Measurements from ENCODE around the gene TRIM62. TPM values are rescaled to one million over a fixed set of nuclear protein-coding genes. Genes with fewer than 3 reads are reported as not detected.

Gene TRIM62
- total RNA-seq, 1 donor from 2014 or later, result 1.4 TPM

DNA sequence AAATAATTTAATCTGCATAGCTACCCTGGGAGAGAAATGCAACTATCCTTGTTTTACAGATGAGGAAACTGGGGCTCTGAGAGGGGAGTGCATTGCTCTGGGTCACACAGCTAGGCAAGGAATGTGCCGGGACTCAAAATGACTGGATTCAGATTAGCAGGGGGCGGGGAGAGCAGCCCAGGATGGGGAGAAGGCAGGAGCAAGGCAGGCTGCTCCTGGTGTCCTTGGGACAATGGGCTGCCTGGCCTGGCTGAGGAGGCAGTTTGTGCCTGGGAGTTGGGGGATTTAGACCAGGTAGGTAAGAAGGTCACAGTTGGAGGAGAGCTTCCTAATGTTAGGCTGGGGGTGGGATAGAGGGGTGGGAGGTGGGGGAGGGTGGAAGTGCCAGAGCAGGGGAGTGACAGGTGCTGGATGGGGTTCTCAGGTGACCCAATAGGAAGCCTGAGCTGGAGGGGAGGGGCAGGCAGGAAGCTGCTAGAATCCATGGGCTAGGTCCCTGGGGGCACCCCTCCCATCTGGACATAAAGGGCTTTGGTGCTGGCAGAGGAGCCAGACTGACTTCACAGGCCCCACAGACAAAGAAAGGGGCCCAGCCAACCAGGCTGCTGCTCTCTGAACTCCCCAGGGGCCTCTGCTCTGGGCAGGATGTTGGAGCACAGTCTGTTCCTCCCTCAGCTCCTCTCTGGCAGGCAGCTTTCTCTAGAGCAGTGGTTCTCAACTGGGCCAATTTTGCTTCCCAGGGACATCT is 29.0 kb downstream of the TRIM62 start:
- H3K79me2 ChIP-seq (ENCODE audit: low read depth), result no peaks in the 10 kb centered on the region
- no peak overlapping the region for H3K4me3 ChIP-seq
- peaks cover 15% of the 10 kb centered on the region for H3K36me3 Mint-ChIP-seq
- DNase-seq (ENCODE audit: low spot score), result peak; percentile 69
- H3K27me3 Mint-ChIP-seq (ENCODE audit: insufficient read depth, low read depth), result peaks cover 10% of the 10 kb centered on the region
- H3K4me3 Mint-ChIP-seq, result peak overlapping the region; percentile 50
- no peaks in the 10 kb centered on the region for H3K36me3 ChIP-seq
- H3K27me3 ChIP-seq, result no peaks in the 10 kb centered on the region
- H3K27ac Mint-ChIP-seq, result peak overlapping the region; percentile 95
- no peaks in the 10 kb centered on the region for H3K9me3 Mint-ChIP-seq
- H3K9ac ChIP-seq, result no peak overlapping the region
- no peak overlapping the region for H2AFZ ChIP-seq (replicated peaks)
- no peaks in the 10 kb centered on the region for H3K9me3 ChIP-seq (ENCODE audit: low read depth)
- H3K27ac ChIP-seq, result peak overlapping the region; percentile 10
- TF ChIP-seq EZH2 (IDR thresholded peaks at IDR 0.05) (no peak), EZH2phosphoT487 (IDR thresholded peaks at IDR 0.05) (no peak)
- TF ChIP-seq, protein P1, sequence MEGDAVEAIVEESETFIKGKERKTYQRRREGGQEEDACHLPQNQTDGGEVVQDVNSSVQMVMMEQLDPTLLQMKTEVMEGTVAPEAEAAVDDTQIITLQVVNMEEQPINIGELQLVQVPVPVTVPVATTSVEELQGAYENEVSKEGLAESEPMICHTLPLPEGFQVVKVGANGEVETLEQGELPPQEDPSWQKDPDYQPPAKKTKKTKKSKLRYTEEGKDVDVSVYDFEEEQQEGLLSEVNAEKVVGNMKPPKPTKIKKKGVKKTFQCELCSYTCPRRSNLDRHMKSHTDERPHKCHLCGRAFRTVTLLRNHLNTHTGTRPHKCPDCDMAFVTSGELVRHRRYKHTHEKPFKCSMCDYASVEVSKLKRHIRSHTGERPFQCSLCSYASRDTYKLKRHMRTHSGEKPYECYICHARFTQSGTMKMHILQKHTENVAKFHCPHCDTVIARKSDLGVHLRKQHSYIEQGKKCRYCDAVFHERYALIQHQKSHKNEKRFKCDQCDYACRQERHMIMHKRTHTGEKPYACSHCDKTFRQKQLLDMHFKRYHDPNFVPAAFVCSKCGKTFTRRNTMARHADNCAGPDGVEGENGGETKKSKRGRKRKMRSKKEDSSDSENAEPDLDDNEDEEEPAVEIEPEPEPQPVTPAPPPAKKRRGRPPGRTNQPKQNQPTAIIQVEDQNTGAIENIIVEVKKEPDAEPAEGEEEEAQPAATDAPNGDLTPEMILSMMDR (IDR thresholded peaks at IDR 0.05), result no peak
- peaks cover 10% of the 10 kb centered on the region for H4K20me1 ChIP-seq (ENCODE audit: low read depth)
- peaks cover 48% of the 10 kb centered on the region for H3F3A ChIP-seq (ENCODE audit: low read depth)
- H3K4me1 ChIP-seq, result peaks cover 39% of the 10 kb centered on the region
- peak overlapping the region; percentile 53 for H3K4me2 ChIP-seq
- peaks cover 59% of the 10 kb centered on the region for H3K4me1 Mint-ChIP-seq

DNA sequence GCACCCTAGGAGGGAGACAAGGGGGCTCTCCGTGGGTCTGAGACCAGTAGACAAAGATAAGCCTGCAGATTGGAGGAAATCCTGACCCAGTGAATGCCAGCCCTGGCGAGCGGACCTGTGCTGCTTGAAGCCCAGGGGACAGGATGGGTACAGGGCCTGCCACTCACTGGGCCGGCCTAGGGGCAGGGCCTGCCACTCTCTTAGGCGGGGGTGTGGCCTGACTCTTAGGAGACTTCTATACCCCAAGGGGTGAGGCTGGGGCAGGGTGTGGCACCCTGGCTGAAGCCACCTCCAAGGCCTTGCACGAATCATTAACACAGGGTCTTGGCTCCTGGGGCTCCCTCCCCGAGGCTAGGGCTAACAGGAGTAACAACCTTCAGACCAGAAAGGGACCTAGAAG is 30.7 kb downstream of the TRIM62 start:
- Histone ChIP-seq H3K36me3 (no peaks in the 10 kb centered on the region), H3K4me1 (peaks cover 39% of the 10 kb centered on the region), H2AFZ (replicated peaks) (no peak overlapping the region), H3K9ac (no peak overlapping the region), H3K4me3 (no peak overlapping the region), H3K79me2 (ENCODE audit: low read depth) (no peaks in the 10 kb centered on the region), H3K4me2 (peak overlapping the region; percentile 53), H3K27me3 (no peaks in the 10 kb centered on the region), H3F3A (ENCODE audit: low read depth) (peaks cover 42% of the 10 kb centered on the region), H4K20me1 (ENCODE audit: low read depth) (peaks cover 10% of the 10 kb centered on the region), H3K9me3 (ENCODE audit: low read depth) (no peaks in the 10 kb centered on the region), H3K27ac (no peak overlapping the region)
- H3K4me1 Mint-ChIP-seq, result peaks cover 47% of the 10 kb centered on the region
- H3K27me3 Mint-ChIP-seq (ENCODE audit: insufficient read depth, low read depth), result peaks cover 4% of the 10 kb centered on the region
- H3K27ac Mint-ChIP-seq, result peak overlapping the region; percentile 83
- H3K4me3 Mint-ChIP-seq, result no peak overlapping the region
- H3K9me3 Mint-ChIP-seq, result no peaks in the 10 kb centered on the region
- TF ChIP-seq EZH2phosphoT487 (IDR thresholded peaks at IDR 0.05) (no peak), EZH2 (IDR thresholded peaks at IDR 0.05) (no peak)
- TF ChIP-seq, protein P1 (IDR thresholded peaks at IDR 0.05), result no peak
- H3K36me3 Mint-ChIP-seq, result peaks cover 11% of the 10 kb centered on the region
- no peak for DNase-seq (ENCODE audit: low spot score)

DNA sequence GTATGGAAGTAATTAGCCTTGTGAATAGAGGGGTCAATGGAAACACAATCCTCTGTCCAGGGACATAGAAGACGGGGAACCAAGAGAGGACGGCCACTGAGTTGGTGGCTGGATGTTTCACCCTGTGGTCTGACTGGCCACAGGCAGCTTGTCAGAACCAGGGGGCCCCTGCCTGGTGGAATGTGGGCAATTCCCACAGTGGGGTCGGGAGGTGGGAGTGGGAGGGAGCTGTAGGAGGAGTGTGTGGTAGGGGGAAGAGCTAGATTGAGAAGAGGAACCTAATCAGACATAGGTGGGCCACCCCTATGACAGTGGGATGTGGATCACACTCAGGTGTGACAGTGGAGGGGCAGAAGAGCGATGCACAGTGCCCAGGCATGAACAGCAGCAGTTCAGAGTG is 31.3 kb downstream of the TRIM62 start:
- no peaks in the 10 kb centered on the region for H3K9me3 ChIP-seq (ENCODE audit: low read depth)
- Mint-ChIP-seq H3K4me3 (no peak overlapping the region), H3K36me3 (peaks cover 10% of the 10 kb centered on the region), H3K9me3 (no peaks in the 10 kb centered on the region), H3K4me1 (peaks cover 42% of the 10 kb centered on the region), H3K27me3 (ENCODE audit: insufficient read depth, low read depth) (peaks cover 4% of the 10 kb centered on the region), H3K27ac (peak overlapping the region; percentile 52)
- no peak overlapping the region for H3K9ac ChIP-seq
- TF ChIP-seq, protein P1 (IDR thresholded peaks at IDR 0.05), result no peak
- TF ChIP-seq EZH2 (IDR thresholded peaks at IDR 0.05) (no peak), EZH2phosphoT487 (IDR thresholded peaks at IDR 0.05) (no peak)
- H3K27me3 ChIP-seq, result no peaks in the 10 kb centered on the region
- no peak overlapping the region for H3K4me3 ChIP-seq
- H3K27ac ChIP-seq, result no peak overlapping the region
- no peaks in the 10 kb centered on the region for H3K79me2 ChIP-seq (ENCODE audit: low read depth)
- peaks cover 42% of the 10 kb centered on the region for H3F3A ChIP-seq (ENCODE audit: low read depth)
- no peak for DNase-seq (ENCODE audit: low spot score)
- no peak overlapping the region for H2AFZ ChIP-seq (replicated peaks)
- no peaks in the 10 kb centered on the region for H3K36me3 ChIP-seq
- peaks cover 10% of the 10 kb centered on the region for H4K20me1 ChIP-seq (ENCODE audit: low read depth)
- H3K4me1 ChIP-seq, result peaks cover 39% of the 10 kb centered on the region
- H3K4me2 ChIP-seq, result peak overlapping the region; percentile 13
